Stimulated activated naive CD8-positive, alpha-beta T cell treated with anti-CD3 and anti-CD28 coated beads, Interleukin-15, Interleukin-2, amounts not matched to agents 100 ng/mL and 50 ng/mL, for 24 hours (primary cell): ENCODE data around the gene ADARB1.

Experiments
- H3K27ac Mint-ChIP-seq: one replicate; pipeline ENCODE4 v1.8.0; 2021; ENCODE audit warnings: mild to moderate bottlenecking, mixed read lengths
- H3K27me3 Mint-ChIP-seq: one replicate; pipeline ENCODE4 v1.8.0; 2021; ENCODE audit warnings: mixed read lengths
- H3K36me3 Mint-ChIP-seq: one replicate; pipeline ENCODE4 v1.8.0; 2021; ENCODE audit warnings: low read depth, mixed read lengths
- H3K4me1 Mint-ChIP-seq: one replicate; pipeline ENCODE4 v1.8.0; 2021; ENCODE audit warnings: low read depth, mixed read lengths
- H3K4me3 Mint-ChIP-seq: one replicate; pipeline ENCODE4 v1.8.0; 2021; ENCODE audit warnings: mild to moderate bottlenecking, mixed read lengths
- H3K9me3 Mint-ChIP-seq: one replicate; pipeline ENCODE4 v1.8.0; 2021; ENCODE audit warnings: mixed read lengths

The ADARB1 gene

GRCh38 chr21:45256021-45256911 lies 181.9 kb downstream of the ADARB1 start:
- no peak overlapping the region for H3K4me3 Mint-ChIP-seq
- H3K27me3 Mint-ChIP-seq = peaks cover 13% of the 10 kb centered on the region
- H3K36me3 Mint-ChIP-seq = no peaks in the 10 kb centered on the region
- no peak overlapping the region for H3K27ac Mint-ChIP-seq
- no peaks in the 10 kb centered on the region for H3K9me3 Mint-ChIP-seq
- no peaks in the 10 kb centered on the region for H3K4me1 Mint-ChIP-seq

- H3K9me3 Mint-ChIP-seq = no peaks in the 10 kb centered on the region
- no peaks in the 10 kb centered on the region for H3K36me3 Mint-ChIP-seq
- peaks cover 13% of the 10 kb centered on the region for H3K27me3 Mint-ChIP-seq
- H3K27ac Mint-ChIP-seq = no peak overlapping the region
- no peaks in the 10 kb centered on the region for H3K4me1 Mint-ChIP-seq
- no peak overlapping the region for H3K4me3 Mint-ChIP-seq
These were observed 182.7 kb downstream of the ADARB1 start for GRCh38 chr21:45256912-45257672.

GRCh38 chr21:45257673-45258341 lies 183.4 kb downstream of the ADARB1 start:
- Mint-ChIP-seq H3K36me3 (no peaks in the 10 kb centered on the region), H3K4me3 (no peak overlapping the region), H3K9me3 (no peaks in the 10 kb centered on the region), H3K27me3 (peaks cover 13% of the 10 kb centered on the region), H3K4me1 (no peaks in the 10 kb centered on the region), H3K27ac (no peak overlapping the region)

GRCh38 chr21:45258466-45258865 lies 184.1 kb downstream of the ADARB1 start:
- H3K27ac Mint-ChIP-seq = no peak overlapping the region
- H3K4me1 Mint-ChIP-seq = no peaks in the 10 kb centered on the region
- H3K9me3 Mint-ChIP-seq = no peaks in the 10 kb centered on the region
- peaks cover 3% of the 10 kb centered on the region for H3K36me3 Mint-ChIP-seq
- H3K27me3 Mint-ChIP-seq = peaks cover 13% of the 10 kb centered on the region
- H3K4me3 Mint-ChIP-seq = no peak overlapping the region

GRCh38 chr21:45259206-45259840 lies 184.9 kb downstream of the ADARB1 start:
- Mint-ChIP-seq H3K4me3 (no peak overlapping the region), H3K27me3 (peaks cover 11% of the 10 kb centered on the region), H3K36me3 (peaks cover 8% of the 10 kb centered on the region), H3K27ac (no peak overlapping the region), H3K9me3 (no peaks in the 10 kb centered on the region), H3K4me1 (no peaks in the 10 kb centered on the region)

- no peak overlapping the region for H3K27ac Mint-ChIP-seq
- peaks cover 4% of the 10 kb centered on the region for H3K27me3 Mint-ChIP-seq
These were observed 185.9 kb downstream of the ADARB1 start for GRCh38 chr21:45260191-45260825.

GRCh38 chr21:45261093-45261492 lies 186.7 kb downstream of the ADARB1 start:
- Mint-ChIP-seq H3K4me1 (peaks cover 5% of the 10 kb centered on the region), H3K27me3 (peaks cover under 1% of the 10 kb centered on the region), H3K9me3 (no peaks in the 10 kb centered on the region), H3K27ac (no peak overlapping the region), H3K36me3 (peaks cover 17% of the 10 kb centered on the region), H3K4me3 (no peak overlapping the region)

More at GRCh38 chr21:45260191-45260825, 185.9 kb downstream of the ADARB1 start:
- Mint-ChIP-seq H3K4me3 (no peak overlapping the region), H3K9me3 (no peaks in the 10 kb centered on the region), H3K36me3 (peaks cover 12% of the 10 kb centered on the region), H3K4me1 (no peaks in the 10 kb centered on the region)

- H3K27ac Mint-ChIP-seq = no peak overlapping the region
- H3K36me3 Mint-ChIP-seq = peaks cover 24% of the 10 kb centered on the region
- peaks cover 13% of the 10 kb centered on the region for H3K4me1 Mint-ChIP-seq
- no peaks in the 10 kb centered on the region for H3K27me3 Mint-ChIP-seq
- H3K4me3 Mint-ChIP-seq = no peak overlapping the region
- no peaks in the 10 kb centered on the region for H3K9me3 Mint-ChIP-seq
These were observed 187.7 kb downstream of the ADARB1 start for GRCh38 chr21:45262041-45262581.

- Mint-ChIP-seq H3K27me3 (no peaks in the 10 kb centered on the region), H3K36me3 (peaks cover 29% of the 10 kb centered on the region), H3K27ac (no peak overlapping the region), H3K9me3 (no peaks in the 10 kb centered on the region), H3K4me1 (peaks cover 16% of the 10 kb centered on the region), H3K4me3 (no peak overlapping the region)
These were observed 188.2 kb downstream of the ADARB1 start for GRCh38 chr21:45262616-45263015.

- Mint-ChIP-seq H3K27ac (no peak overlapping the region), H3K9me3 (no peaks in the 10 kb centered on the region), H3K27me3 (no peaks in the 10 kb centered on the region), H3K4me1 (peaks cover 16% of the 10 kb centered on the region), H3K4me3 (no peak overlapping the region), H3K36me3 (peaks cover 32% of the 10 kb centered on the region)
These were observed 189.2 kb downstream of the ADARB1 start for GRCh38 chr21:45263534-45263933.

- Mint-ChIP-seq H3K27me3 (no peaks in the 10 kb centered on the region), H3K9me3 (no peaks in the 10 kb centered on the region), H3K4me1 (peaks cover 16% of the 10 kb centered on the region), H3K36me3 (peaks cover 32% of the 10 kb centered on the region), H3K27ac (no peak overlapping the region), H3K4me3 (no peak overlapping the region)
These were observed 189.9 kb downstream of the ADARB1 start for GRCh38 chr21:45264146-45264911.

GRCh38 chr21:45264912-45265515 lies 190.6 kb downstream of the ADARB1 start:
- Mint-ChIP-seq H3K27me3 (no peaks in the 10 kb centered on the region), H3K4me3 (no peak overlapping the region), H3K36me3 (peaks cover 32% of the 10 kb centered on the region), H3K27ac (no peak overlapping the region), H3K4me1 (peaks cover 16% of the 10 kb centered on the region), H3K9me3 (no peaks in the 10 kb centered on the region)
